HEK293T (cell line): ENCODE measurements around the gene PBXIP1.

Experiments
- CTCF ChIA-PET: fragments of 350-600 bp; formaldehyde crosslinking; extraction: SDS; loops from one replicate; lab custom pipeline; 2021; ENCODE audit warnings: antibody characterized with exemption, inconsistent platforms; lab: Yijun Ruan, JAX
- POLR2A ChIA-PET: fragments of 350-600 bp; formaldehyde crosslinking; extraction: SDS; loops from one replicate; lab custom pipeline; 2020; ENCODE audit warnings: antibody characterized with exemption, inconsistent platforms; lab: Yijun Ruan, JAX
- DNase-seq: peaks from one replicate; pipeline ENCODE4 v3.0.0; 2012; ENCODE audit warnings: mixed read lengths; ENCODE audit errors: extremely low spot score
- ARNT ChIP-seq: fragments of 450-650 bp; IDR thresholded peaks from 2 replicates; pipeline ENCODE4 v1.6.1; 2017; ENCODE audit warnings: mild to moderate bottlenecking
- BHLHE40 ChIP-seq: fragments of 450-650 bp; IDR thresholded peaks from 2 replicates; pipeline ENCODE4 v1.6.1; 2016; ENCODE audit warnings: mild to moderate bottlenecking, moderate library complexity, borderline replicate concordance
- CTBP1 ChIP-seq: fragments of 450-650 bp; IDR thresholded peaks from 2 replicates; pipeline ENCODE4 v1.6.1; 2016; ENCODE audit warnings: borderline replicate concordance
- ELF4 ChIP-seq: fragments of 450-650 bp; IDR thresholded peaks from 2 replicates; pipeline ENCODE4 v1.6.1; 2017; ENCODE audit warnings: antibody characterized with exemption
- FOXA1 ChIP-seq: fragments of 450-650 bp; IDR thresholded peaks from 2 replicates; pipeline ENCODE4 v1.6.1; 2016; ENCODE audit warnings: mild to moderate bottlenecking
- FOXK2 ChIP-seq: fragments of 450-650 bp; IDR thresholded peaks from 2 replicates; pipeline ENCODE4 v1.6.1; 2016; ENCODE audit warnings: mild to moderate bottlenecking
- FOXM1 ChIP-seq: fragments of 450-650 bp; IDR thresholded peaks from 2 replicates; pipeline ENCODE4 v1.6.1; 2017; ENCODE audit warnings: mild to moderate bottlenecking, borderline replicate concordance
- HDGF ChIP-seq: fragments of 450-650 bp; IDR thresholded peaks from 2 replicates; pipeline ENCODE4 v1.6.1; 2017; ENCODE audit warnings: antibody characterized with exemption, borderline replicate concordance
- L3MBTL2 ChIP-seq: fragments of 450-650 bp; conservative IDR thresholded peaks from 2 replicates; pipeline ENCODE4 v1.6.1; 2016; ENCODE audit warnings: mild to moderate bottlenecking
- LEF1 ChIP-seq: fragments of 450-650 bp; IDR thresholded peaks from 2 replicates; pipeline ENCODE4 v1.6.1; 2017; ENCODE audit warnings: mild to moderate bottlenecking, borderline replicate concordance
- NFRKB ChIP-seq: fragments of 450-650 bp; IDR thresholded peaks from 2 replicates; pipeline ENCODE4 v1.6.1; 2016; ENCODE audit warnings: mild to moderate bottlenecking, moderate library complexity
- PKNOX1 ChIP-seq: fragments of 450-650 bp; IDR thresholded peaks from 2 replicates; pipeline ENCODE4 v1.6.1; 2016
- SP1 ChIP-seq: fragments of 450-650 bp; IDR thresholded peaks from 2 replicates; pipeline ENCODE4 v1.6.1; 2017
- SUZ12 ChIP-seq: fragments of 450-650 bp; IDR thresholded peaks from 2 replicates; pipeline ENCODE4 v1.6.1; 2016; ENCODE audit warnings: mild to moderate bottlenecking
- TARDBP ChIP-seq: fragments of 450-650 bp; IDR thresholded peaks from 2 replicates; pipeline ENCODE4 v1.6.1; 2016
- ZNF384 ChIP-seq: fragments of 450-650 bp; IDR thresholded peaks from 2 replicates; pipeline ENCODE4 v1.6.1; 2016

PBXIP1 gene

DNA sequence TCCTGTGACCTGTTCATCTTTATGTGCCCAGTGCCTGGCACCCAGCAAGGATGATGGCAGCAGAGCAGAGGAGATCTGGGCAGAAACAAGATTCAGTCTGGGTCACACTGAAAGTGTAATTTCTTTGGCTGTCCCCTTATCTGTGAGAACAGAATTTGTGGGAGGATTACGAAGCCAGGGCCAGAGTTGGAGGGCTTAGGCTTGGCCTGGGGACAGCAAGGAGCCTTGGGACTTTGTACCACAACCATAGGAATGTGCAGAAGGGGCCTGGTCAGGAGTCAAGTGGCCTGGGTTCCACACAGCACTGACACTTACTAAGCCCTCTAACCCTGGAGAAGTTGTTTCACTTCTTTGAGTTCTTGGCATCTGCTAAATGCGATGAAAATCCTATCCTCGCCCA, 32.2 kb downstream of the PBXIP1 start:
- TF ChIP-seq HDGF (no peak), LEF1 (no peak), ZNF384 (no peak), NFRKB (no peak), SUZ12 (no peak), FOXK2 (no peak), ELF4 (no peak)
- DNase-seq = no peak
- CTCF ChIA-PET = no interaction called here
- POLR2A ChIA-PET = interaction anchor here (1.2 kb wide), 1 partner anchor 13 kb away, joined by 3 read pairs; the partner anchor contains the start of gene PMVK

GRCh38 chr1:154913273-154913672, 42.6 kb downstream of the PBXIP1 start:
- CTCF ChIA-PET = no interaction called here
- TF ChIP-seq ARNT = no peak
- no peak for TF ChIP-seq HDGF
- TF ChIP-seq PKNOX1 = no peak
- no peak for TF ChIP-seq FOXM1
- TF ChIP-seq NFRKB = no peak
- no peak for TF ChIP-seq FOXK2
- no peak for TF ChIP-seq SUZ12
- TF ChIP-seq ZNF384 = no peak
- TF ChIP-seq TARDBP = no peak
- POLR2A ChIA-PET = interaction anchor here (0.8 kb wide), 1 partner anchor 22 kb away, joined by 3 read pairs; no protein-coding TSS in a partner anchor
- no peak for DNase-seq

- no peak for DNase-seq
- no peak for TF ChIP-seq ARNT
- no peak for TF ChIP-seq CTBP1
- no peak for TF ChIP-seq NFRKB
- TF ChIP-seq FOXA1 = no peak
- no peak for TF ChIP-seq FOXM1
- no peak for TF ChIP-seq PKNOX1
- TF ChIP-seq SUZ12 = no peak
- TF ChIP-seq SP1 = no peak
- no peak for TF ChIP-seq L3MBTL2
- TF ChIP-seq ZNF384 = no peak
- TF ChIP-seq TARDBP = no peak
- TF ChIP-seq FOXK2 = no peak
- TF ChIP-seq LEF1 = no peak
- no peak for TF ChIP-seq BHLHE40
- TF ChIP-seq HDGF = no peak
- no peak for TF ChIP-seq ELF4
- ChIA-PET POLR2A (interaction anchor here (0.8 to 1.3 kb wide), 2 partner anchors 9 to 23 kb away, joined by 3 to 4 read pairs; no protein-coding TSS in a partner anchor), CTCF (interaction anchor here (0.6 kb wide), 1 partner anchor 324 kb away, joined by 3 read pairs; no protein-coding TSS in a partner anchor)
These were observed 43.1 kb downstream of the PBXIP1 start for GRCh38 chr1:154912755-154913154.

DNA sequence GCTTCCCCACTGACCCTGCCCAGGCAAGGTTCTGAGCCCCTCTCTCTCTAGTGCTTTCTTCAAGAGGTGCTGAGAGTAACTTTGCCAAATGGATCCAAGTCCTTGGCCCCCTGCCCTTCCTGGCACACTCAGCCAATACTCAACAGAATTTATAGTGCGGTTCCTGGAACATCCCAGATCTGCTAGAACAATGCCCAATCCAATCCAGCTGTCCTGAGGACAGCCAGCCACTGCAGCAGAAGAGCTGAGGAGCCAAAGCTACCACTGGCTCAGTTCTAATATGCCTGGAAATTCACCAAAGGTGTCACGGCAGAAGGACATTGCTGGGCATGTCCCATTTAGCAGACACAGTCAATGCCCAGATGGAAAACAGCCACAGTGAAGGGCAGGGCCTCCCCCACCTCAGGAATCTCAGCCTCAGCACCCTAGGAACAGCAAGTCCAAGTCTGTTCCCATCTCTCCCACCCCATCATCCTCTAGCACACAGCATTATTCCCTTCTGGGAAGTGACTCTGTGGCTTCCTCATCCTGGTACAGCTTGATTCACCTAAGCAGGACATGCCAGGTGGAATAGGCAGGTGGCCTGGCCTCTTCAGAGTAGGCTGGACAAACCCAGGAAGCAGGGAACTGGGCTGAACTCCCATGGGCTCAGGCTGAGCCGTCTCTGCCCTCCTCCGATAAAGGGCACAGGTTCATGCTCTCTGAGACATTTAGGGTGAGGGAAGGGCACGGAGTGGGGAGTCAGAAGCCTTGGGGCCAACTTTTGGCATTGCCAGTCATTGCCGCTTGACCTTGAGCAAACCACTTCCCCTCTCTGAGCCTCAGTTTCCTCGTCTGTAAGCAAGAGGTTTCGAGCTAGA, 44.0 kb downstream of the PBXIP1 start:
- TF ChIP-seq FOXM1 (no peak), FOXA1 (no peak), ARNT (no peak), ELF4 (no peak), L3MBTL2 (no peak), SUZ12 (no peak), CTBP1 (no peak), SP1 (no peak), BHLHE40 (no peak), ZNF384 (no peak), NFRKB (no peak), HDGF (no peak), LEF1 (no peak), FOXK2 (no peak), PKNOX1 (no peak), TARDBP (no peak)
- ChIA-PET POLR2A (interaction anchor here (0.8 to 1.3 kb wide), 2 partner anchors 10 to 23 kb away, joined by 3 to 4 read pairs; no protein-coding TSS in a partner anchor), CTCF (interaction anchor here (0.6 kb wide), 1 partner anchor 323 kb away, joined by 3 read pairs; no protein-coding TSS in a partner anchor)
- no peak for DNase-seq

GRCh38 chr1:154910851-154911250, 45.0 kb downstream of the PBXIP1 start:
- POLR2A ChIA-PET = no interaction called here
- no peak for DNase-seq
- no peak for TF ChIP-seq CTBP1
- no peak for TF ChIP-seq NFRKB
- TF ChIP-seq ELF4 = no peak
- TF ChIP-seq PKNOX1 = no peak
- TF ChIP-seq SP1 = no peak
- no peak for TF ChIP-seq LEF1
- TF ChIP-seq BHLHE40 = no peak
- TF ChIP-seq TARDBP = no peak
- TF ChIP-seq HDGF = no peak
- TF ChIP-seq ZNF384 = no peak
- TF ChIP-seq L3MBTL2 = no peak
- TF ChIP-seq FOXM1 = no peak
- TF ChIP-seq ARNT = no peak
- TF ChIP-seq FOXK2 = no peak
- no peak for TF ChIP-seq FOXA1
- no peak for TF ChIP-seq SUZ12
- CTCF ChIA-PET = no interaction called here
